Brain microvascular endothelial cell (primary cell): Measurements from ENCODE around the gene CCDC71.

Experiments used
- DNase-seq: peaks from one replicate; pipeline ENCODE4 v3.0.0-alpha.2; 2020
- H3K27ac ChIP-seq: fragments of 250-450 bp; sonication (Bioruptor Pico); 2 replicates; pipeline ENCODE4 v1.5.1; 2020; ENCODE audit warnings: mild to moderate bottlenecking, moderate library complexity
- H3K27me3 ChIP-seq: fragments of 250-450 bp; sonication (Bioruptor Pico); replicated peaks from 2 replicates; pipeline ENCODE4 v1.5.1; 2020; ENCODE audit warnings: mild to moderate bottlenecking
- H3K36me3 ChIP-seq: fragments of 250-450 bp; sonication (Bioruptor Pico); replicated peaks from 2 replicates; pipeline ENCODE4 v1.5.1; 2020; ENCODE audit warnings: mild to moderate bottlenecking
- H3K4me3 ChIP-seq: 2 replicates; pipeline ENCODE4 v1.5.1; 2011; ENCODE audit warnings: low read depth, mild to moderate bottlenecking, control low read depth, low read length, moderate library complexity
- CTCF ChIP-seq: IDR thresholded peaks from 2 replicates; pipeline ENCODE4 v1.5.1; 2011; ENCODE audit warnings: low read depth, mild to moderate bottlenecking, moderate library complexity, low read length, control low read depth, inconsistent platforms; ENCODE audit errors: missing control alignments
- in situ Hi-C: cut with HindIII; loops from 2 replicates; pipeline ENCODE4 v1.10.0; 2017; ENCODE audit warnings: low sequenced_read_pairs, low pct_ligation_motif_present

Gene CCDC71

DNA sequence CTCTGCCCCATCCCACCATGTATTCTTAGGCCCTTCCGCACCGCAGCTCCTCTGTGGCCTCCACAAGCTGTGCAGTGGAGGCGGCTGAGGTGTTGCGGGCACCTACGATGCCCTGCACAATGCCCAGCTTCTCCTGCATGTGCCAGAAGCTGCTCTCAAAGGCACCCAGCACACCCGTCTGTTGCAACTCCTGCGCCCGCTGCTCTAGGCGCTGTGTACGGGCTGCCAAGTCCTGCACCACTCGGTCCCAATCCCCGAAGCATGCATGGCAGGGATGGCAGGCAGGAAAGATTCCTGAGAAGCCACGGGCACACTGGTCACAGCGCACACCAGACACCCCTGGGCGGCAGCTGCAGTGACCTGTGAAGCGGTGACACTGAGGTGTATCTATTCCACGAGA lies 42.4 kb downstream of the CCDC71 start:
- Histone ChIP-seq H3K27me3 (no peaks in the 10 kb centered on the region), H3K4me3 (no peak overlapping the region), H3K36me3 (peaks cover 74% of the 10 kb centered on the region), H3K27ac (no peak overlapping the region)
- no peak for DNase-seq
- no peak for TF ChIP-seq CTCF
- in situ Hi-C loops, result no loop called here

DNA sequence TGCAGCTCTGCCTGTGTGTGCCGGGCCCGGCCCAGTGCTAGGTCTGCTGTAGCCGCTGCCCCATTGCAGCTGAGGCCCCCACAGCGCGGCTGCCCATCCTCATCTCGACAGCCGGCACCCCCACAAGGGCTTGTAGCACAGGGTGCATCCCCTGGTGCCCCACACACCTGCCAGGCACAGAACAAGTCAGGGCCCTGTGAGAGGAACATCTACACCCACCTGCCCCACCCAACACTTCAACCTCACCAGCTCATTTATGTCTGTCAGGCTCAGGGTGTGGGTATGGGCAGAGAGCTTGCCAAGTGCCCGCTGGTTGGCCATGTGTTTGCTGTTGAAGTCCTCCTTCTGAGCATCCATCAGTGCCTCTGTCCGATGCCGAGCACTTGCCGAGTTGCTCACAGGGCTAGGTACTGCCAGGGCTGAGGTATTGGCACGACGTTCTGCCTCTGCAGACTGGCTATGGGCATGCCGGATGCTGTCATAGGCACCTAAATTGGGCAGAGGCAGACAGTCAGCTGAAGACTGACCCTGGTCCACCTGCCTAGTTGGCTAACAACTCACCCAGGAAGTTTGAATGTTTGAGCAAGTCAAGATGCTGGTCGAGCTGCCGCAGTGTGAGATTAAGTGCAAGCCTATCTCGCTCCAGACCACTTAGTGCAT lies 43.1 kb downstream of the CCDC71 start:
- Histone ChIP-seq H3K27ac (no peak overlapping the region), H3K36me3 (peaks cover 70% of the 10 kb centered on the region), H3K27me3 (no peaks in the 10 kb centered on the region), H3K4me3 (no peak overlapping the region)
- in situ Hi-C loops, result no loop called here
- DNase-seq, result no peak
- TF ChIP-seq CTCF, result no peak

GRCh38 chr3:49122451-49122850 lies 43.7 kb downstream of the CCDC71 start:
- Histone ChIP-seq H3K27me3 (no peaks in the 10 kb centered on the region), H3K36me3 (peaks cover 72% of the 10 kb centered on the region), H3K27ac (no peak overlapping the region), H3K4me3 (no peak overlapping the region)
- TF ChIP-seq CTCF, result no peak
- no peak for DNase-seq
- in situ Hi-C loops, result no loop called here

DNA sequence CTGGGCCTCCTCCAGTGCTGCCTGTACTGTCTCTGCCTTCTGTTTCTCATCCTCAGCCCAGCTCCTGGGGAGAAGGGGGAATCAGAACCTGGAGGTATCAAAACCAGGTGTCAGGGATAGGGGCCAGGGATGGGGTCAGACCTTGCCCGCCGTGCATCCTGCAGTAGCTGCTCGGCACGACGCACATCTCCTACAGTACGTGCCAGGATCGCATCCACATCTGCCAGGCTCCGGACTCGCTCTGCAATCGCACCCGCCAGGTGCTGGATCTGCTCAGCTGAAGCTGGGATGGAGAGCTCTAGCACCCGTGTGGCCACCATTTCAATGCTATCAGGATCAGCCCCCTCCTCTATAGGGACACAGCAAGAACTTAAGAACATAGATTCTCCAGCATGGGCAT lies 44.1 kb downstream of the CCDC71 start:
- in situ Hi-C loops, result no loop called here
- H3K27ac ChIP-seq, result no peak overlapping the region
- H3K27me3 ChIP-seq, result no peaks in the 10 kb centered on the region
- DNase-seq, result no peak
- no peak overlapping the region for H3K4me3 ChIP-seq
- peaks cover 72% of the 10 kb centered on the region for H3K36me3 ChIP-seq
- no peak for TF ChIP-seq CTCF

- H3K4me3 ChIP-seq, result peak overlapping the region; percentile 96
- TF ChIP-seq CTCF, result no peak
- no peaks in the 10 kb centered on the region for H3K27me3 ChIP-seq
- in situ Hi-C loops, result no loop called here
- H3K36me3 ChIP-seq, result peaks cover 71% of the 10 kb centered on the region
- DNase-seq, result no peak
- H3K27ac ChIP-seq, result peak overlapping the region; percentile 84
These were observed 44.9 kb downstream of the CCDC71 start for GRCh38 chr3:49121132-49121736.
